Common myeloid progenitor, CD34-positive (primary cell): ENCODE data around the gene FBRS.
"Not testable (repeated sequence)": the region's sequence is repeated elsewhere in the genome, so short reads cannot be mapped to it uniquely, and the experiment has no call there.

ENCODE experiments used
- CTCF ChIA-PET: fragments of 350-600 bp; sonication (Branson Sonifier 250); formaldehyde crosslinking; loops from one replicate; lab custom pipeline; 2021; ENCODE audit warnings: antibody characterized with exemption; lab: Charles Lee
- POLR2A ChIA-PET: fragments of 350-600 bp; sonication (Branson Sonifier 250); formaldehyde crosslinking; loops from one replicate; lab custom pipeline; 2021; ENCODE audit warnings: antibody characterized with exemption; lab: Charles Lee
- DNase-seq, 3 donors: peaks; one replicate each; pipeline versions ENCODE4 v3.0.0 to v3.0.0-alpha.2; 2013
- H3K27ac ChIP-seq, 2 experiments: 1 replicate in 1 of 2; 2 replicates in 1 of 2; pipeline ENCODE4 v1.7.0; 2013; ENCODE audit warnings: inconsistent platforms in 2 of 2, low read length in 2 of 2, mild to moderate bottlenecking in 2 of 2, low read depth in 1 of 2, moderate library complexity in 1 of 2; ENCODE audit not compliant: severe bottlenecking in 2 of 2, insufficient read depth in 1 of 2, poor library complexity in 1 of 2
- H3K27me3 ChIP-seq, 5 experiments: replicated peaks in 2 of 5; 1 replicate in 3 of 5; 2 replicates in 2 of 5; pipeline versions ENCODE4 v1.6.1 to v1.7.0; 2013; ENCODE audit warnings: low read length in 4 of 5, mild to moderate bottlenecking in 2 of 5, moderate library complexity in 2 of 5, inconsistent platforms in 1 of 5; ENCODE audit not compliant: insufficient read depth in 5 of 5, control insufficient read depth in 4 of 5
- H3K36me3 ChIP-seq, 4 experiments: 1 replicate in 2 of 4; 2 replicates in 2 of 4; pipeline versions ENCODE4 v1.6.1 to v1.7.0; 2013; ENCODE audit warnings: low read length in 3 of 4, control low read depth in 1 of 4, mild to moderate bottlenecking in 1 of 4; ENCODE audit not compliant: control insufficient read depth in 4 of 4, insufficient read depth in 4 of 4
- H3K4me1 ChIP-seq, 4 experiments: 1 replicate in 3 of 4; 2 replicates in 1 of 4; pipeline versions ENCODE4 v1.6.1 to v1.7.1; 2013; ENCODE audit warnings: low read length in 3 of 4, mild to moderate bottlenecking in 3 of 4, control low read depth in 1 of 4, inconsistent platforms in 1 of 4, moderate library complexity in 1 of 4; ENCODE audit not compliant: control insufficient read depth in 4 of 4, insufficient read depth in 4 of 4; ENCODE audit errors: control extremely low read depth in 1 of 4
- H3K4me3 ChIP-seq, 7 experiments: 1 replicate in 4 of 7; 2 replicates in 3 of 7; pipeline versions ENCODE4 v1.5.1 to v1.7.0; 2013; ENCODE audit warnings: mild to moderate bottlenecking in 7 of 7, low read length in 6 of 7, moderate library complexity in 6 of 7, inconsistent platforms in 2 of 7, low read depth in 2 of 7, control low read depth in 1 of 7; ENCODE audit not compliant: insufficient read depth in 4 of 7, control insufficient read depth in 1 of 7; ENCODE audit errors: extremely low read depth in 1 of 7
- H3K9me3 ChIP-seq, 5 experiments: 1 replicate in 4 of 5; 2 replicates in 1 of 5; pipeline versions ENCODE4 v1.6.1 to v1.7.1; 2013; ENCODE audit warnings: low read length in 4 of 5, mild to moderate bottlenecking in 2 of 5, inconsistent platforms in 1 of 5, low read depth in 1 of 5, moderate library complexity in 1 of 5; ENCODE audit not compliant: control insufficient read depth in 4 of 5, insufficient read depth in 2 of 5; ENCODE audit errors: control extremely low read depth in 1 of 5
- WGBS: methylation state at CpG from one replicate; pipeline ENCODE4 v1.1.5; 2013; ENCODE audit not compliant: insufficient coverage; 5-methylcytosine and 5-hydroxymethylcytosine counted together

The FBRS gene

GRCh38 chr16:30700491-30700890 is 42.3 kb downstream of the FBRS start:
- WGBS, result 92% methylated on average over 8 of the region's 9 CpGs
- H3K4me3 ChIP-seq, result no peak overlapping the region
- H3K9me3 ChIP-seq, result no peaks in the 10 kb centered on the region
- ChIA-PET CTCF (interaction anchor here (0.6 to 1.4 kb wide), 3 partner anchors 11 to 197 kb away, joined by 3 to 4 read pairs (median 3); no protein-coding TSS in a partner anchor), POLR2A (interaction anchor here (1.1 kb wide), 1 partner anchor 48 kb away, joined by 5 read pairs; the partner anchor contains the start of gene PHKG2)
- peaks cover 3 to 26% (median 23%) of the 10 kb centered on the region in 4 experiments for H3K4me1 ChIP-seq
- no peak for DNase-seq
- peak overlapping the region in 1 of 2 experiments; percentile 100 for H3K27ac ChIP-seq
- no peaks in the 10 kb centered on the region for H3K27me3 ChIP-seq
- H3K36me3 ChIP-seq, result peaks cover 6 to 51% (median 37%) of the 10 kb centered on the region in 4 experiments

GRCh38 chr16:30700971-30701370 is 42.7 kb downstream of the FBRS start:
- no peak for DNase-seq
- WGBS, result 100% methylated on average over 1 of the region's 5 CpGs
- POLR2A ChIA-PET, result interaction anchor here (1.1 kb wide), 1 partner anchor 47 kb away, joined by 5 read pairs; the partner anchor contains the start of gene PHKG2
- no peak overlapping the region for H3K4me3 ChIP-seq
- H3K4me1 ChIP-seq, result peaks cover 3 to 25% (median 19%) of the 10 kb centered on the region in 4 experiments
- no peaks in the 10 kb centered on the region for H3K9me3 ChIP-seq
- CTCF ChIA-PET, result interaction anchor here (0.8 to 1.4 kb wide), 4 partner anchors 11 to 135 kb away, joined by 3 to 4 read pairs (median 3); no protein-coding TSS in a partner anchor
- no peaks in the 10 kb centered on the region for H3K27me3 ChIP-seq
- H3K36me3 ChIP-seq, result peaks cover 8 to 56% (median 41%) of the 10 kb centered on the region in 4 experiments
- H3K27ac ChIP-seq, result no peak overlapping the region

- DNase-seq, result not testable (repeated sequence)
- 100% methylated on average over 7 of the region's 12 CpGs for WGBS
- H3K36me3 ChIP-seq, result peaks cover 21 to 77% (median 60%) of the 10 kb centered on the region in 4 experiments
These were observed 44.8 kb downstream of the FBRS start for GRCh38 chr16:30703071-30703470.

GRCh38 chr16:30703971-30704370 is 45.7 kb downstream of the FBRS start:
- H3K27me3 ChIP-seq, result no peaks in the 10 kb centered on the region
- no peak for DNase-seq
- peaks cover 26 to 86% (median 65%) of the 10 kb centered on the region in 4 experiments for H3K36me3 ChIP-seq
- CTCF ChIA-PET, result interaction anchor here (1.4 kb wide), 1 partner anchor 9 kb away, joined by 4 read pairs; no protein-coding TSS in a partner anchor
- no peaks in the 10 kb centered on the region for H3K9me3 ChIP-seq
- no peak overlapping the region for H3K27ac ChIP-seq
- H3K4me3 ChIP-seq, result no peak overlapping the region
- POLR2A ChIA-PET, result no interaction called here
- 100% methylated on average over 10 of the region's 10 CpGs for WGBS
- H3K4me1 ChIP-seq, result peaks cover 3 to 15% (median 12%) of the 10 kb centered on the region in 4 experiments

More at GRCh38 chr16:30703071-30703470, 44.8 kb downstream of the FBRS start:
- ChIA-PET POLR2A (interaction anchor here (0.7 kb wide), 1 partner anchor 39 kb away, joined by 3 read pairs; no protein-coding TSS in a partner anchor), CTCF (interaction anchor here (1.1 to 2.2 kb wide), 3 partner anchors 8 to 10 kb away, joined by 3 to 6 read pairs (median 4); no protein-coding TSS in a partner anchor)
- H3K27me3 ChIP-seq, H3K27ac ChIP-seq, H3K9me3 ChIP-seq, H3K4me3 ChIP-seq: not testable (repeated sequence)
- H3K4me1 ChIP-seq, result peaks cover 3 to 15% (median 12%) of the 10 kb centered on the region in 4 experiments

GRCh38 chr16:30706046-30706445 is 47.8 kb downstream of the FBRS start:
- H3K27ac ChIP-seq, result no peak overlapping the region
- no peaks in the 10 kb centered on the region for H3K4me1 ChIP-seq
- no peaks in the 10 kb centered on the region for H3K27me3 ChIP-seq
- DNase-seq, result no peak
- H3K9me3 ChIP-seq, result no peaks in the 10 kb centered on the region
- no peak overlapping the region for H3K4me3 ChIP-seq
- ChIA-PET CTCF (interaction anchor here (1.1 to 1.2 kb wide), 2 partner anchors 15 to 16 kb away, joined by 3 read pairs; no protein-coding TSS in a partner anchor), POLR2A (interaction anchor here (0.6 kb wide), 1 partner anchor 29 kb away, joined by 5 read pairs; no protein-coding TSS in a partner anchor)
- 98% methylated on average over 4 of the region's 6 CpGs for WGBS
- peaks cover 36 to 97% (median 72%) of the 10 kb centered on the region in 4 experiments for H3K36me3 ChIP-seq

GRCh38 chr16:30710971-30711370 is 52.7 kb downstream of the FBRS start:
- no peaks in the 10 kb centered on the region for H3K9me3 ChIP-seq
- no peak for DNase-seq
- 100% methylated on average over 3 of the region's 4 CpGs for WGBS
- peaks cover 47 to 94% (median 78%) of the 10 kb centered on the region in 4 experiments for H3K36me3 ChIP-seq
- H3K4me1 ChIP-seq, result no peaks in the 10 kb centered on the region
- H3K27me3 ChIP-seq, result no peaks in the 10 kb centered on the region
- H3K27ac ChIP-seq, result no peak overlapping the region
- no peak overlapping the region for H3K4me3 ChIP-seq
- ChIA-PET CTCF (interaction anchor here (1.5 to 2.0 kb wide), 2 partner anchors 8 to 10 kb away, joined by 4 to 6 read pairs; no protein-coding TSS in a partner anchor), POLR2A (interaction anchor here (1.4 kb wide), 1 partner anchor 12 kb away, joined by 5 read pairs; no protein-coding TSS in a partner anchor)

- CTCF ChIA-PET, result interaction anchor here (1.3 to 2.0 kb wide), 4 partner anchors 9 to 223 kb away, joined by 3 to 6 read pairs (median 5); no protein-coding TSS in a partner anchor
- Histone ChIP-seq H3K36me3 (peaks cover 44 to 94% (median 77%) of the 10 kb centered on the region in 4 experiments), H3K27me3 (no peaks in the 10 kb centered on the region), H3K4me1 (no peaks in the 10 kb centered on the region), H3K27ac (no peak overlapping the region), H3K9me3 (no peaks in the 10 kb centered on the region), H3K4me3 (no peak overlapping the region)
- no peak for DNase-seq
- POLR2A ChIA-PET, result interaction anchor here (1.4 kb wide), 1 partner anchor 12 kb away, joined by 5 read pairs; no protein-coding TSS in a partner anchor
- WGBS, result 100% methylated on average over 1 of the region's 1 CpG
These were observed 53.5 kb downstream of the FBRS start for GRCh38 chr16:30711712-30712111.
